Neuron (in vitro differentiated cells): ENCODE data around the gene ENO4.
A peak's percentile ranks its signal among the peaks of the same experiment; 100 is the strongest.

Source experiments
- H2AFZ ChIP-seq: one replicate; pipeline ENCODE4 v1.6.1; 2013; ENCODE audit warnings: low read depth, mild to moderate bottlenecking, inconsistent platforms, low read length, moderate library complexity
- H3K27me3 ChIP-seq: one replicate; pipeline ENCODE4 v1.6.1; 2013; ENCODE audit warnings: low read length; ENCODE audit not compliant: insufficient read depth
- H3K36me3 ChIP-seq: one replicate; pipeline ENCODE4 v1.6.1; 2013; ENCODE audit warnings: low read length; ENCODE audit not compliant: insufficient read depth
- H3K4me1 ChIP-seq: one replicate; pipeline ENCODE4 v1.6.1; 2013; ENCODE audit warnings: low read length; ENCODE audit not compliant: insufficient read depth
- H3K4me3 ChIP-seq: 2 replicates; pipeline ENCODE4 v1.5.1; 2013; ENCODE audit warnings: mild to moderate bottlenecking, low read length, moderate library complexity
- H3K9me3 ChIP-seq: one replicate; pipeline ENCODE4 v1.6.1; 2013; ENCODE audit warnings: low read length

The ENO4 gene

GRCh38 chr10:116835658-116836057 lies 13.6 kb upstream of the ENO4 start:
- Histone ChIP-seq H3K36me3 (no peaks in the 10 kb centered on the region), H2AFZ (no peak overlapping the region), H3K4me3 (no peak overlapping the region), H3K27me3 (peaks cover 42% of the 10 kb centered on the region), H3K4me1 (peaks cover 11% of the 10 kb centered on the region), H3K9me3 (no peaks in the 10 kb centered on the region)

GRCh38 chr10:116836083-116836482 lies 13.2 kb upstream of the ENO4 start:
- peaks cover 47% of the 10 kb centered on the region for H3K27me3 ChIP-seq
- H3K36me3 ChIP-seq = no peaks in the 10 kb centered on the region
- H3K9me3 ChIP-seq = no peaks in the 10 kb centered on the region
- no peak overlapping the region for H3K4me3 ChIP-seq
- peaks cover 11% of the 10 kb centered on the region for H3K4me1 ChIP-seq
- no peak overlapping the region for H2AFZ ChIP-seq

DNA sequence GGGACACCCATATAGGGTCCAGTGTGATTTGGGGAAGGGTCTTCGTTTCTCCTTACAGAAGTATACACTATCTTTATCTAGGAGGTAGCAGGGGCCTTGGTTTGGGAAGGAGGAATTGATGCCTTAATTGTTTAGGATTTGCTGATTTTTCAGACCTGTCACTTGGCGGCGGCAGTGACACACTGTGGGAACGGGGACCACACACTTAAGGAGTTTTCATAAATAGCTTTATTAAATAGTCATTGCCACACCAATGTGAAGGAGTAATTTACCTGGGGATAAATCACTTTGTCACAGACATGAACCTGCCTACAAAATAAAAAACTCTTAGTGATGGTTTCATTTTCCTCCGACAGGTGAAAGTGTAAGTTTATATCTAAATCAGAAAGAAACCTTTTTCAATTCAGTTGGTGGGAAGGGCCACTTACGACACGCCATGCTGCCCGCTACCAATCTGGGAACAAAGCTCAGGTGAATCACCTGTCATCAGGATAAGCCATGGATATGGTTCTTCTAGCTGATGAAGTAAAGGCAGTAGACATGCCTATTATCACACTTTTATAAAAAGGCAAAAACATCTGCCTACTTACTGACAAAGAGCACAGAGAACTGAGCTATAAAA lies 12.3 kb upstream of the ENO4 start:
- no peak overlapping the region for H3K4me3 ChIP-seq
- peaks cover 47% of the 10 kb centered on the region for H3K27me3 ChIP-seq
- no peaks in the 10 kb centered on the region for H3K9me3 ChIP-seq
- peaks cover 11% of the 10 kb centered on the region for H3K4me1 ChIP-seq
- H3K36me3 ChIP-seq = no peaks in the 10 kb centered on the region
- no peak overlapping the region for H2AFZ ChIP-seq

GRCh38 chr10:116838143-116838725 lies 11.1 kb upstream of the ENO4 start:
- Histone ChIP-seq H3K9me3 (no peaks in the 10 kb centered on the region), H3K4me1 (peaks cover 11% of the 10 kb centered on the region), H3K4me3 (no peak overlapping the region), H2AFZ (no peak overlapping the region), H3K36me3 (no peaks in the 10 kb centered on the region), H3K27me3 (peaks cover 51% of the 10 kb centered on the region)

DNA sequence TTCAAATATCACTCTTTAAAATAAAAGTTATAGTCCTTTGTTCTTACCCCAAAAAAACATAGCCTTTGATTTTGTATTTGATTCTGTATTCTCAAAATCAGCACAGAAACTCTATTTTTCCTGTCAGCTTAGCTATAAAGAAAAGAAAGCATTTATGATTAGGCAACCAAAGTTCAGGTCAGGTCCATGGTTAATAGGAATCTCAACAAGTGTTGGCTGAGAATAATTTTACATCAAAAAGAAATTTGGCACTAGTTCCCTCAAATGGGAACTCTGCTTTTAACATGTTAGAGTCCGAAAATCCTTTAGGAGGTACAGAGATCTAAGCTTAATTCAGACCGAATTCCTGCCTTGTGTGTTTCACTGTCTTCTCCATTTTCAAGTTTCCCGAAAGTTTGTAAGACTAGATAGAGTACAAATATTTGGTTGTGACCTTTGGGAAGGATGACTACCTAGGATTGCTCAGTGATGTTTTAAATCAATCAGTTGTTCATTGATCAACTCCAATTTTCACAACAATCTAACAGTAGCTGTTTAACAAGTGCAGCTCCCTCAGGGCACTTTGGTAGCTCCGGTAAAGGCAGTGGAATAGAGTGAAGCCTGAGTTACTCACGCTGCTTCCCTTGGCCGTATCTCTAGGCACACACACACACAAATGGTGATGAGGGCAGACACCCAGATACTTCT lies 8.8 kb upstream of the ENO4 start:
- no peak overlapping the region for H3K4me3 ChIP-seq
- H3K27me3 ChIP-seq = peaks cover 46% of the 10 kb centered on the region
- peaks cover 11% of the 10 kb centered on the region for H3K4me1 ChIP-seq
- H2AFZ ChIP-seq = no peak overlapping the region
- H3K9me3 ChIP-seq = no peaks in the 10 kb centered on the region
- H3K36me3 ChIP-seq = no peaks in the 10 kb centered on the region

DNA sequence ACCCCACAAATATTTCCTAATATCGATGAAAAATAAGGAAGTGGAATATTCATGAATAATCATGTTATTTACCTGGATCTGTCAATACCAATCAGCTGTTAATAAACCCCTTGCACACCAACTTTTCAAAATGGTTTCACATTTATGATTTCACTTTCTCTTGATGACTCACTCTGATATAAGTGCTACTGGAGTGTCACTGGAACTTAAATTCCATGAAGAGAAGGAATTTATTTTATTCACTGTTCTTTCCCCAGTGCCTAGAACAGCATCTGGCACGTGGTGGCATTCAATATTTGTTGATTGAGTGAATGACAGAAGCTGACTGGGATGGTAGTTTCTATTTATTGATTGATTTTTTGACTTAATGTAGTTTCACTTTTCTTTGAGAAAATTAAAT lies 3.5 kb upstream of the ENO4 start:
- H3K9me3 ChIP-seq = no peaks in the 10 kb centered on the region
- no peaks in the 10 kb centered on the region for H3K36me3 ChIP-seq
- H2AFZ ChIP-seq = no peak overlapping the region
- H3K27me3 ChIP-seq = peaks cover 23% of the 10 kb centered on the region
- no peak overlapping the region for H3K4me3 ChIP-seq
- peaks cover 10% of the 10 kb centered on the region for H3K4me1 ChIP-seq

GRCh38 chr10:116848032-116848943 lies 1.0 kb upstream of the ENO4 start:
- H2AFZ ChIP-seq = peak overlapping the region; percentile 73
- H3K36me3 ChIP-seq = no peaks in the 10 kb centered on the region
- peak overlapping the region; percentile 56 for H3K4me3 ChIP-seq
- H3K9me3 ChIP-seq = no peaks in the 10 kb centered on the region
- peaks cover 23% of the 10 kb centered on the region for H3K27me3 ChIP-seq
- peaks cover 10% of the 10 kb centered on the region for H3K4me1 ChIP-seq

- H3K36me3 ChIP-seq = no peaks in the 10 kb centered on the region
- H3K4me1 ChIP-seq = peaks cover 10% of the 10 kb centered on the region
- peaks cover 21% of the 10 kb centered on the region for H3K27me3 ChIP-seq
- peak overlapping the region; percentile 56 for H3K4me3 ChIP-seq
- no peaks in the 10 kb centered on the region for H3K9me3 ChIP-seq
- H2AFZ ChIP-seq = peak overlapping the region; percentile 73
Measured at GRCh38 chr10:116848944-116849247, 403 bp upstream of the ENO4 start.

- H3K36me3 ChIP-seq = no peaks in the 10 kb centered on the region
- peak overlapping the region; percentile 73 for H2AFZ ChIP-seq
- H3K4me1 ChIP-seq = peaks cover 10% of the 10 kb centered on the region
- peaks cover 19% of the 10 kb centered on the region for H3K27me3 ChIP-seq
- no peaks in the 10 kb centered on the region for H3K9me3 ChIP-seq
- H3K4me3 ChIP-seq = peak overlapping the region; percentile 56
Measured at GRCh38 chr10:116850058-116850611, 836 bp downstream of the ENO4 start.

- H3K4me3 ChIP-seq = no peak overlapping the region
- no peaks in the 10 kb centered on the region for H3K36me3 ChIP-seq
- H3K9me3 ChIP-seq = no peaks in the 10 kb centered on the region
- H3K4me1 ChIP-seq = peaks cover 10% of the 10 kb centered on the region
- peaks cover 12% of the 10 kb centered on the region for H3K27me3 ChIP-seq
- no peak overlapping the region for H2AFZ ChIP-seq
Measured at GRCh38 chr10:116852246-116852645, 2.9 kb downstream of the ENO4 start.

GRCh38 chr10:116853287-116853686 lies 4.0 kb downstream of the ENO4 start:
- Histone ChIP-seq H3K4me1 (peaks cover 10% of the 10 kb centered on the region), H3K27me3 (peaks cover 12% of the 10 kb centered on the region), H3K36me3 (no peaks in the 10 kb centered on the region), H3K9me3 (no peaks in the 10 kb centered on the region), H2AFZ (no peak overlapping the region), H3K4me3 (no peak overlapping the region)

- Histone ChIP-seq H3K36me3 (no peaks in the 10 kb centered on the region), H2AFZ (no peak overlapping the region), H3K27me3 (peaks cover 12% of the 10 kb centered on the region), H3K9me3 (no peaks in the 10 kb centered on the region), H3K4me1 (peaks cover 6% of the 10 kb centered on the region), H3K4me3 (no peak overlapping the region)
Measured at GRCh38 chr10:116853701-116854100, 4.4 kb downstream of the ENO4 start.

GRCh38 chr10:116857156-116857555 lies 7.9 kb downstream of the ENO4 start:
- H3K36me3 ChIP-seq = no peaks in the 10 kb centered on the region
- H3K27me3 ChIP-seq = peaks cover 8% of the 10 kb centered on the region
- H3K9me3 ChIP-seq = no peaks in the 10 kb centered on the region
- H2AFZ ChIP-seq = no peak overlapping the region
- no peak overlapping the region for H3K4me3 ChIP-seq
- H3K4me1 ChIP-seq = no peaks in the 10 kb centered on the region
